Cardiac atrium fibroblast (primary cell): Measurements from ENCODE around the gene CACFD1. TPM values are rescaled to one million over a fixed set of nuclear protein-coding genes. Genes with fewer than 3 reads are reported as not detected.

Experiments
- total RNA-seq: library from RNA; depleted of rRNA; stranded (reverse); fragments of >200 nt; gene quantifications from 2 replicates; pipeline ENCODE4 v1.2.3, GENCODE V29; 2015

Gene CACFD1
- 4.2 and 9.9 TPM in 2 replicates for total RNA-seq

DNA sequence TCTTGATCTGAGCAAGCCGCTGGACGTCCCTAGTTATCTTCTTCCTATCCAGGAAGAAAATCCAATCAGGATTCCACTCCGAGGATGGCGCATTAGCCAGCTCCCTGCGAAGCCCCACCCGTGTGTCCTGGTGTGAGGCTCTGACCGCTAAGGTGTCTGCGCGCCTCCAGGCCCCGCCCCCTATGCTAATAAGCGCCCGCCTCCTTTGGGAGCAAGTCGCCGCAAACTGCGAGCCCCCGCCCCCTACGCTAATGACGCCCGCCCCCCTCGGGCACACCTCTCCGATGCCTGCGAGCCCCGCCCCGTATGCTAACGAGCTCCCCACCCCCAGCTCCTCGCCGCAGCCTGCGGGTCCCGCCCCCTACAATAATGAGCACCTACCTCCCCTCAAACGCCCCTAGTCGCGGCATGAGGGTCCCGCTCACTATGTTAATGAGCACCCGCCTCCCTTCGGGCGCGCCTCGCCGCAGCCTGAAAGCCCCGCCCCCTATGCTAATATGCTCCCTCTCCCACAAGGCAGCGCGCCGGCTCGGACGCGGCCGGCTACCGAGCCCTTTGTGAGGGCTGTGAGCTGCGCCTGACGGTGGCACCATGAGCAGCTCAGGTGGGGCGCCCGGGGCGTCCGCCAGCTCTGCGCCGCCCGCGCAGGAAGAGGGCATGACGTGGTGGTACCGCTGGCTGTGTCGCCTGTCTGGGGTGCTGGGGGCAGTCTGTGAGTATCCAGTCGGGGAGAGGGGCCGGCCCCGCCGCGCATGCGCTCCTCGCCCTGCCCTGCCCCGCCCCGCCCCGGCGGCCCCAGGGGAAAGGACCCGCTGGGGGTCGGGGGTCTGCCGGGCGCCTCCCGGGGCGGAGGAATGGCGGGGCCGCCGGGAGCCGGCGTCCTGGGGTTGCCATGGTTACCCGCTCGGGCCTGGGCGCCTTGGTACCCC is at the start of gene CACFD1:
CACFD1 (plus strand) TSS at position 503 of the 929 bp plus-strand sequence; CDS start at position 592, 89 bp downstream.

GRCh38 chr9:133417541-133418461 is 42.0 kb upstream of the CACFD1 start, which contains the start of gene REXO4:
REXO4 (minus strand) TSS chr9:133418010; CDS start chr9:133417844, 166 bp downstream.

DNA sequence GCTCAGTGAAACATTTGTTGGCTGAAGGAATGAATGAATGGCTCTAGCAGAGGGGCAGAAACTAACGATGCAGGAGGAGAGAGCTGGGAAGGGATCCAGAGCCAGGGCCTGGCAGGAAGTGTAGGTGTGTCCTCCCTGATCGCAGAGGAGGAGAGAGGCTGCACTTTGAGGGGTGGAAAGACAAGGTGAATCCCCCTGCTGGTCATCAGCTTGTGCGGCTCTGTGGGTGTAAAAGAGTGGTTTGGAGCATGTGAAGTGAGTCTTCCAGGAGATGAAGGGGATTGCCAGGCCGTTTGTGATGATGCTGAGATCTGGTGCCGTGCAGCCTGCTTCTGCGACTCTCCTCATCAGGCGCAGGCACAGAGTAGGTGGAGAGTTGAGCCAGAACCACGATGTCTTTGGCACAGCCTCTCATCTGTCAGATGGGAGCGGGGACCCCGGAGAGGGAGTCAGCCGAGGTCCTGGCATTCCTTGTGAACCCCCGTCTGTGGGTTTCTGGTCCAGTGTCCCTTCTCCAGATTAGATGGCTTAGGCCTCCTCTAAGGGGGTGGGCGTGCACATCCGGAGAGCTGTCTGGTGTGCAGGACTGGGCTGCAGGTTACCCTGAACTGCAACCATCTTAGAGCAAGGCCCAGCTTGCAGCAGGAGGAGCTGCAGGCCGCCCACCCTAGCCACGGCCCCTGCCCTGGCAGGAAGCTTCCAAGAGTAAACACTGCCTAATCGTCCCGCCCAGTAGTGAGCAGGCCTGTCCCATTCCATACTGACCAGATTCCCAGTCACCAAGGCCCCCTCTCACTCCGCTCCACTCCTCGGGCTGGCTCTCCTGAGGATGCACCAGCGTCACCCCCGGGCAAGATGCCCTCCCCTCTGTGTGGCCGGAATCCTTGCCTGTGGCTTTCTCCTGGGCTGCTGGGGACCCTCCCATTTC is 37.9 kb upstream of the CACFD1 start, which contains the start of gene ADAMTS13:
ADAMTS13 (plus strand) TSS at position 753 of the 928 bp plus-strand sequence; CDS start at position 830, 77 bp downstream.

DNA sequence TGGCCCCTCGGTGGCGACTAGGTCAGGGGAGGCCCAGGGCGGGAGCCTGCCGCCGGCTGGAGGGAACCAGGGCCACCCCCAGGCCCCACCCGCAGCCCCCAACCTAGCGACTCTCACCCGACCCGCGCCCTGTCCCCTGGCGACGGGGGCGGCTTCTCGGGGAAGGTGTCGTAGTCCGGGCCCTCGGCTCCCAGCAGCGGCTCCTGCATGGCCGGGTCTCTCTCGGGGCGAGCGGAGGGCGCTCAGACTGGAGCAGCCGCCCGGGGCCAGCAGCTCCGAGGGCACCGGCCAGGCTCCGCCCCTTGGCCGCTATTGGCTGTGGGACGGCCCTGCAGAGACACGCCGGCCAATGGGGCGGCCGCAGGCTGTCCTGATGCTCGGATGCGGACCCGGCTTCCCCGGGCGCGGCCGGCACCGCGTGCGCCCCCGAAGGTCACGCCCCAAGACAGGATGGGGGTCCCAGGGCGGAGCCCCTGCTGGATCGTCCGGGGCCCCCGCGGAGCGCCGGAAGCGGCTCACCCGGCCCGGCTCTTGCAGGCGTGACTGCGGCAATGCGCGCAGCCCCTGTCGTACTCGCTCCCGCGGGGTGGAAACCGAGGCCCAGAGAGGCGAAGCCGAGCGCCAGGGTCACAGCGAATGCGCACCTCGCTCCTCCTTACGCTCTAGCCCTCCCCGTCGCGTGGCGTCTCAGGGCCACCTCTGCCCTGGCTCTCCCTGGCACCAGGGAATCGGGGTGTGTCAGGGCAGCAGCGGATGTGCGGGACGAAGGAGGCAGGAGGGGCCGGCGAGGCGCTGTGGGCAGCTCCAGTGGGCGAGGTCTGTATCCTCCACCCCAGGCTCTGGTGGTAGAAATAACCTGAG is 19.3 kb downstream of the CACFD1 start, which contains the start of gene SLC2A6:
SLC2A6 (minus strand) TSS at position 249 of the 861 bp plus-strand sequence; CDS start at position 209, 40 bp downstream.

Other genes with a start within 250 kb of the CACFD1 start
- gene ABO, start 184.8 kb upstream of the CACFD1 start, total RNA-seq, result not detected in 2 replicates
- gene SURF6, start 123.8 kb upstream of the CACFD1 start, total RNA-seq, result 14.3 and 23.1 TPM in 2 replicates
- gene MED22, start 111.8 kb upstream of the CACFD1 start, total RNA-seq, result 20.7 and 30.9 TPM in 2 replicates
- gene RPL7A, start 111.8 kb upstream of the CACFD1 start, total RNA-seq, result 2,808 and 3,173 TPM in 2 replicates
- 24.5 and 26.9 TPM in 2 replicates for gene SURF1, start 103.5 kb upstream of the CACFD1 start, total RNA-seq
- gene SURF2, start 103.4 kb upstream of the CACFD1 start, total RNA-seq, result 8.7 and 27.4 TPM in 2 replicates
- gene SURF4, start 83.9 kb upstream of the CACFD1 start, total RNA-seq, result 391 and 461 TPM in 2 replicates
- not detected in 2 replicates for gene STKLD1, start 83.6 kb upstream of the CACFD1 start, total RNA-seq
- 17.9 and 25.1 TPM in 2 replicates for gene REXO4, start 42.0 kb upstream of the CACFD1 start, total RNA-seq
- 1.4 and 1.5 TPM in 2 replicates for gene ADAMTS13, start 37.6 kb upstream of the CACFD1 start, total RNA-seq
- gene SLC2A6, start 19.1 kb downstream of the CACFD1 start, total RNA-seq, result 50.4 and 66.9 TPM in 2 replicates
- gene MYMK, start 65.0 kb downstream of the CACFD1 start, total RNA-seq, result not detected in 2 replicates
- gene ADAMTSL2, start 74.7 kb downstream of the CACFD1 start, total RNA-seq, result 52.5 and 53.6 TPM in 2 replicates
- gene FAM163B, start 149.4 kb downstream of the CACFD1 start, total RNA-seq, result 4.4 and 4.5 TPM in 2 replicates
- gene DBH, start 176.4 kb downstream of the CACFD1 start, total RNA-seq, result not detected in 2 replicates